HAP-1 (cell line): ENCODE results near the gene PITX2.

Source experiments
- DNase-seq, 2 experiments: peaks; one replicate each; pipeline ENCODE4 v3.0.0-alpha.2; 2016 to 2020; ENCODE audit warnings: low spot score in 2 of 2
- H3K27me3 ChIP-seq: fragments of 250-450 bp; sonication (Bioruptor Pico); 2 replicates; pipeline ENCODE4 v1.5.1; 2020; ENCODE audit warnings: low read depth, mild to moderate bottlenecking, moderate library complexity
- H3K36me3 ChIP-seq: fragments of 250-450 bp; sonication (Bioruptor Pico); replicated peaks from 2 replicates; pipeline ENCODE4 v1.5.1; 2020; ENCODE audit warnings: mild to moderate bottlenecking
- H3K4me1 ChIP-seq: fragments of 250-450 bp; sonication (Bioruptor Pico); 2 replicates; pipeline ENCODE4 v1.5.1; 2020; ENCODE audit warnings: mild to moderate bottlenecking
- H3K4me3 ChIP-seq: fragments of 250-450 bp; sonication (Bioruptor Pico); 2 replicates; pipeline ENCODE4 v1.5.1; 2020; ENCODE audit warnings: mild to moderate bottlenecking, moderate library complexity
- H3K9me3 ChIP-seq: fragments of 250-450 bp; sonication (Bioruptor Pico); 2 replicates; pipeline ENCODE4 v1.5.1; 2020; ENCODE audit warnings: mild to moderate bottlenecking, moderate library complexity
- in situ Hi-C: fragments of 300-500 bp; cut with MboI; formaldehyde crosslinking; loops from 3 replicates; pipeline ENCODE4 v1.14.3; 2020; ENCODE audit warnings: low sequenced_read_pairs, inconsistent platforms, mixed read lengths

Gene PITX2

DNA sequence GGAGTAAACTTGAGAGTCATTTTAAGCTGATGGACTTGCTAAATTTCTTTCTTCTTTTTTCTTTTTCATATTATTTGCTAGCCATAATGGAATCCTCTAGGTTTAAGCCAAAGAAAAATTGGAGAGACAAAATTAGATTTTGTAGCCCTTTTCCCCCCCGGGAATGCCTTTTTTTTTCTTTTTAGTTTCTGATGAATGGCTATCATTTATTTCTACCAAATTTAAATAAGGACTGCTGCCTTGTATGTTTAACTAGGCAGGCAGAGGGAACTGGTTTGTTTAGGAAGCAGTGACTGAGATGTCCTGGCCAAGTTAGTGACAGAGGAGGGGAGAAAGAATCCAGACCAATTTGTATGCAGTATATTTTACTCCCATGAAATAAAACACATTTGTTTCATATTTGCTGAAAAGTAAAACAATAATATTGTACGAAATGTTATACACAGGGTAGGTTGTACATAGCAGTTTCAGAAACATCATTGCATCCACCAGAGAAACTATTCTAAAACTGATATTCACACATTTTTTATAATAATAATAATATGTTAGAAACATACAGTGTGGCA lies 5.7 kb downstream of the PITX2 start:
- no peak for DNase-seq
- no peak overlapping the region for H3K4me3 ChIP-seq
- H3K9me3 ChIP-seq, result no peaks in the 10 kb centered on the region
- H3K36me3 ChIP-seq, result no peaks in the 10 kb centered on the region
- in situ Hi-C loops, result no loop called here
- no peaks in the 10 kb centered on the region for H3K27me3 ChIP-seq
- no peaks in the 10 kb centered on the region for H3K4me1 ChIP-seq

DNA sequence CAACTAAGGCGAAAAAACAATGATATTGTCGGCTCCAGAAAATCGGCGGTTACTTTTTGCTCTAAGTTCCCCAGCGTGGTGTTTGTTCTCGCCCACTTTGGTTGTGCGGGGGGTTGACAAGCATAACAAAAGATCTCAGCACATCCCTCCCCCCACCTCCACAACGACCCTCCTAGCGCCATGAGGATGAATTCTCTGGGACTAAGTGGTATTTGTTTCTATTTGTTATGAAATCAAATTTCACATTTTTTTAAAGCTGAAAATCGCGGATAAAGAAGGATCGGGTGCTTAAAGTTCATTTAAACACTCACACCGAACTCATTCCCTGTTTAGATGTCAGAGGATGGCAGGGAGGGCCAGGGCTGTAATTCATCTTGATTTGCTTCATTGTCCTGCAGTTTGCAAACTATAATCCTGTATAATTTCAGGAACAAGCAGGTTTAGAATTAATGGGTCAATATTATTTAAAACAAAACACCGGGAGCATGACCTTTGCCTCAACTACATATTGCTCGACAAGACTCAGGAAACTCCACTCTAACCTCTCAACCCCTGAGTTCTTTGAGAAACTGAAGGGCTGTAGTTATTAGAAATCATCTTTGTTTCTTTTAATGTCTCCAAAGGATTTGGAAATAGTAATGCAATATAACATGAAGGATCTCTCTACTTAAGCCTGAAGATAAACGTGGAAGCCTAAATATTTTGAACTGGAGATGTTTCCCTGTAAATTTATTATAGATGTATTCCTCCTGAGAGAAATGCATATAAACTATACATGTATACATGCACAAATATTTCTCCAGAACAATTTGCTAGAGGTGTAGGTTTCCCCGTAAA lies 6.4 kb downstream of the PITX2 start:
- no peak overlapping the region for H3K4me3 ChIP-seq
- DNase-seq, result no peak
- H3K27me3 ChIP-seq, result no peaks in the 10 kb centered on the region
- no peaks in the 10 kb centered on the region for H3K36me3 ChIP-seq
- in situ Hi-C loops, result no loop called here
- no peaks in the 10 kb centered on the region for H3K9me3 ChIP-seq
- H3K4me1 ChIP-seq, result no peaks in the 10 kb centered on the region

DNA sequence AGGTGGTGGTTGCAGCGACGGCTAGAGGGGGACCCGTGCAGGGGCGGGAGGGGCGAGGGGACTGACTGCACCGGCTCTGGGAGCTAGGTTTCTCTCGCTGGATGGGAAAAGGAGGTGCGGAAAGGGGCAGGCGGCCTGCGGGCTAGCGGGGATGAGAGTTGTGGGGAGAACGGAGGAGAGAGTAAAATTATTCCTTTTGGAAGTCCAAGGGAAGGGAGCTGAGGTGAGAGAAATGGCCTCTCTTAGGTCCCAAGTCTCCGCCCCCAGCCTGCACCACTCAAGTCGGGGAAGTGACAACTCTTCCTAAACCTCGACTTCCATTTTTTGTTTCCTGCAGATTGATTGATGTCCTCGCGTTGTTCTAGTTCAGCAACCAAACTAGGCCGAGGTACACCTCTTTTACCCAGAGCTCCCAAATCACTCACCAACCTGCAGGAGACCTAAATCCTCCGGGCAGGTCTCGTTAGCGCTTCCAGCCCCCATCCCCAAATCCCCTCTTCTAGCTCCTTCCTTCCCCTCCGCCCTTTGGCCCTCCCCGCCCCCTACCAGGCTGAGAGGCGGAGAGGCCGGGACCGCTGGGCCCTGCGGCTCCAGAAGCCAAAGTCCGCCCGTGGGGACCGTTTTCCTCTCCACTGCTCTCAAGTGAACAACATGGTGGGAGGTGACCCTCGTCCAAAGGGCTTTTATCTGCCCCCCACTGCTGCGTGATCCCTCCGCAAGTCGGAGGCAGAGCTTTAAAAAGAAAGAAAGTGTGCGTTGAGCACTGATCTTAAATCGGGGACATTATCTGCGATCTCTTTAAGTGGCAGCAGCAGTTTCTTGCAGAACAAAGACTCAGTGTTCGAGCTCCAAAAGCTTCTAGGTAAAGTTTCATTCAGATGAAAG lies 7.3 kb downstream of the PITX2 start:
- DNase-seq, result no peak
- in situ Hi-C loops, result no loop called here
- Histone ChIP-seq H3K4me1 (no peaks in the 10 kb centered on the region), H3K27me3 (no peaks in the 10 kb centered on the region), H3K4me3 (no peak overlapping the region), H3K9me3 (no peaks in the 10 kb centered on the region), H3K36me3 (no peaks in the 10 kb centered on the region)

DNA sequence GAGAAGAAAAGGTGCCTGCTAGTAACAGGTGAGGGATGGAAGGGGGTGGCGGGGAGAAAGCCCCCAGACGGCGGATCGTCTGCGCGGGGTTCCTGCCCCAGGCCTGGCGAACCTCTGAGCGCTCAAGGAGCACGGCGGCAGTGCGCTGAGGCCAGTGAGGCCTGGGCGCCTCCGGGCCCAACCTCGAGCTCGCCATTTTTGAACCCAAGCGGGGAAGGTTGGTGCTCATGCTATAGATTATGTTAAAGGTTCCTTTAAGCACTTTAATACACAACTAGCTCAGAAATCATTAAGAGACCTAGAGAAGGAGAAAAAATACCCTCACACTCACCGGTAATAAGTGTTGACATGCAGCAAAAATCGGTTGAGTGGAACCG lies 7.9 kb downstream of the PITX2 start:
- in situ Hi-C loops, result no loop called here
- Histone ChIP-seq H3K4me1 (no peaks in the 10 kb centered on the region), H3K4me3 (no peak overlapping the region), H3K9me3 (no peaks in the 10 kb centered on the region), H3K36me3 (no peaks in the 10 kb centered on the region), H3K27me3 (no peaks in the 10 kb centered on the region)
- DNase-seq, result no peak

DNA sequence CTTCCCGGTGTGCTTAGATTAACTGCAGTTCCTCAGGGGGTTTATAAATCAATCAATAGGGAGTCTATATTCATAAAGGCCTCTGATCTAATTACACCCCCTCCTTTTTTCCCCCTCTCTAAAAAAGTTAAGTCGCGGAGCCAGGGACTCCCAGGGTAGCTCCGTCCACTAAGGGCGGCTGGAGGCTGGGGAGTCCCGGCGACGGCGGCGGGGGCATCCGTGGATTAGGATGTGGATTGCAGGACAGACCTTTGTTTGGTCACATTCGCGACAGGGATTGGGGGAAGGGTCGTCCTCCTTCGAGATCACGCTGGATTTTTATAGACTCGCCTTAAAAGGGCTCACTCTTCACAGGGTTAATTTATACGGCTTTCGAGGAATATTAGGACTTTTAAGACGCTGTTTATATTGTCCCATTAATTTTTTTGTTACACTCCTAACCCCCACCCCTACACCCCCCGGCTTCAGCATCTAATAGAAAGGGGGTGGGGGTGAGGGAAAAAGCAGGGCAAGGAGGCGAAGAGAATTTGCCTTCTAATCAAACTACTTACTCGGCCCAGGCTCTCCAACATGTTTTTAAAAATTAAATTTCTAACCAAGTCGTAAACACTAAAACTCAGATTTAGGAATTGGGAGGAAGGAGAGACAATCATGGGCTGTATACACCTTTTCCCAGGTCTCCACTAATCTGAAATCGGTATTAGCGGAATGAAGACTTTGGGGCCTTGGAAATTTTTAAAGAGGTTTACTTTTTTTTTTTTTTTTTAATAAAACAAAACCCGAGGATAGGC lies 8.5 kb downstream of the PITX2 start:
- Histone ChIP-seq H3K4me1 (no peaks in the 10 kb centered on the region), H3K36me3 (no peaks in the 10 kb centered on the region), H3K4me3 (no peak overlapping the region), H3K27me3 (no peaks in the 10 kb centered on the region), H3K9me3 (no peaks in the 10 kb centered on the region)
- in situ Hi-C loops, result no loop called here
- DNase-seq, result no peak

DNA sequence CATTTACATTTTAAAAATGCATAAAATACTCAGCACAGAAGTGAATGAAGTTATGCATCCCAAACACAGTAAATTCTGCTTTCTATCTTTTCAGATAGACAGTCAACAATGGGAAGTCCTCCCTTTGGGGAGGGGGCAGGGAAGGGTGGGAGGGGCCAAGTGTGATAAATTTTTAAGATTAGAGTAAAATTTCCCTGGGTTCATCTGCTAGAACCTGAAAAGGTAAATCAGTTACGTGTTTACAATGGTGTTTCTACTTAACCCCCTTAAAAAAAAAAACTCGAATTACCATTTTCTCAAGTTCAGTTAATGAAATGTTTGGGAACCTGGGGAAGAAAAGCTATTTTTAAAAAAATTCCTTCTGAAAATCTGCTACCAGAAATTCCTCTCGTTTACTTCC lies 9.1 kb downstream of the PITX2 start:
- no peak overlapping the region for H3K4me3 ChIP-seq
- no peak for DNase-seq
- no peaks in the 10 kb centered on the region for H3K36me3 ChIP-seq
- no peaks in the 10 kb centered on the region for H3K4me1 ChIP-seq
- in situ Hi-C loops, result no loop called here
- H3K27me3 ChIP-seq, result no peaks in the 10 kb centered on the region
- H3K9me3 ChIP-seq, result no peaks in the 10 kb centered on the region

DNA sequence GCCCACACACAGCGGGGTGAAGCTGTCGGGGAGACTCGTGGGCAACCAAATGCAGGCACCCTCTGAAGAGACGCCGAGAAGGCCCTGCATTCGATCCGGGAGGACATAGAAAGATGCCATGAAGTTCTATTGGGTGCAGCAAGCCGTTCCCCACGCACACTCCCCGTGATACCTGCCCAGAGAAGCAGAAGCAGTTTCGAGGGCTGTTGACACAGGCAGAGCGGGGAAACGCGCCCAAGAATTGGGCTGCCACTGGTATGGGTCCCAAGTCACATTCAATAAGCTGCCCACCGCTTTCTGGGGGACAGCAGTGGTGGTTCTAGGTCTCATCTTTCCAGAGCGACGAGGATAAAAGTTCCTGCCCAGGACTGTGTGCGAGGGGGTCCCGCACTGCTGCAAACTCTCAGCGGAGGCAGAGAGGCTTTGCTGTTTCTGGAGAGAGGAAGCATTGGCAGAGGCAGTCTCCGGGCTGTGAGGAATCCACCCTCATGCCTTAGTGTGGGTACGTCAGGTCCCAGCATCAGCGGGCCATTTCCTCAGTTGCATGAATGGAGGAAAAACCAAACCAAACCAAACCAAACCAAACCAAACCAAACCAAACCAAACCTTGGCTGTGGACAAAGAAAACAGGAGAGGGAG lies 10.1 kb downstream of the PITX2 start:
- in situ Hi-C loops, result no loop called here
- no peaks in the 10 kb centered on the region for H3K4me1 ChIP-seq
- no peaks in the 10 kb centered on the region for H3K9me3 ChIP-seq
- no peaks in the 10 kb centered on the region for H3K36me3 ChIP-seq
- no peaks in the 10 kb centered on the region for H3K27me3 ChIP-seq
- H3K4me3 ChIP-seq, result no peak overlapping the region
- no peak for DNase-seq

DNA sequence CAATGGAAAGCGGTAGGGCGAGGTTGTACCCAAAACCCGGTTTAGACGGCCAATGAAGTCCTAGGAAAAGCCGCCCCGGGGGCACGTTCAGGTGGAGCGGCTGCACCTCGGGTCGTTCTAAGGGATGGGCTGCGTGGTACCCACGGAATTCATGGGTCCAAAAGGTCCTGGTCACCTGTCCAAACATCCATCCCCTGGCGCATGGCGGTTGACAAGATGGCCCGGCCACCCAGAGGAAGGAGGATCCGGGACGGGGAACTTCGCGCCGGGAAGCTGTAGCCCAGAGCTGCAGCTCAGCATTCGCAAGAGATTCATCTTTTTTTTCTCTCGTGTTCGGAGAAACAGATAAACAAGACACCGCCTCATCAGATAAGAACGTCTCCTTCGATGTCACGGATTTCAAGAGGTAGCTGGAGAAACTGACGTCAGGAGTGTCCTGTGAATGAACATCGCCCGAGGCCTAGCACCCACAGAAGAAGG lies 10.9 kb downstream of the PITX2 start:
- no peak overlapping the region for H3K4me3 ChIP-seq
- no peaks in the 10 kb centered on the region for H3K9me3 ChIP-seq
- H3K36me3 ChIP-seq, result no peaks in the 10 kb centered on the region
- in situ Hi-C loops, result no loop called here
- DNase-seq, result no peak
- no peaks in the 10 kb centered on the region for H3K4me1 ChIP-seq
- H3K27me3 ChIP-seq, result no peaks in the 10 kb centered on the region

DNA sequence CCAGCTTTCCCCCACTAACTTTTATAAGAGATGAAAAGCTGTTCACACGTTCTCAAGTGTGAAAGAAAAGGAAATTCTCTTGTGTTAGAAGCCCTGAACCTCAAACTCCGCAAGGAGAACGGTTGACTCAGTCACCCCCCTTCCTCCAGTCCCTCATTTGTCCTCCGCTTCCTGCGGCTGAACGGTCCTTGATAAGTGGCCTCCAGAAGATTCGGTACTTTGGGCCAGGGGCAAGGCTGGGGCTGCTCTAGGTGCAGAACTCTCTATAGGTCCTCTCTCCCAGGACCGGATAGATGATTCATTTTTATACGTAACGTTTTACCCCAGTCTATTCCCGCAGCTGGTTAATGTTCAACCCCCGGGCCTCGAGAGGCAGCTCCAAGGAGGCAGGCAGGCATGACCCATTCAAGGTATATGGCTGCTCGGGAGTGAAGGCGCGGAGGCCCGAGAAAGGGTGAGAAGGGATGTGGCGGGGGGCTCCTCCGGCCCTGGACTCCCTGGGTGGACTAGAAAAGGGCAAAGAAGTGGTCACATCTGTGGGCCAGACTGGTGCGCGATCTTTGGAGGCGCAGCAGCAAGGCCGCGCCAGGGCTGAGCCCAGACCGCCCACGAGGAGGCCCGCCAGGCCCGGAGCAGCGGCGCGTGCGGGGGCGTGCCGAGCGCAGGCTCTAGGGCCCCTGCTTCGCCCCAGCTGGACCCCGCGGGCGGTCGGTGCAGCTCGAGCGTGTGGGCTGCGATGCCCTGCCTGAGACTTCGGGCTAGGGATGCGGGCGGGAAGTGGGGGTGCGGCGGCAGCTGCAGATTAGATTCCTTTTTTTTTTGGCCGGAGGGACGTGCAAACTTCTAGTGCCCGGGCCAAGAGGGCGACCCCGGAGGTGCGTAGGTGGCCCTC lies 11.7 kb downstream of the PITX2 start:
- no peaks in the 10 kb centered on the region for H3K36me3 ChIP-seq
- H3K9me3 ChIP-seq, result no peaks in the 10 kb centered on the region
- H3K4me3 ChIP-seq, result no peak overlapping the region
- H3K27me3 ChIP-seq, result no peaks in the 10 kb centered on the region
- no peaks in the 10 kb centered on the region for H3K4me1 ChIP-seq
- in situ Hi-C loops, result no loop called here
- no peak for DNase-seq

DNA sequence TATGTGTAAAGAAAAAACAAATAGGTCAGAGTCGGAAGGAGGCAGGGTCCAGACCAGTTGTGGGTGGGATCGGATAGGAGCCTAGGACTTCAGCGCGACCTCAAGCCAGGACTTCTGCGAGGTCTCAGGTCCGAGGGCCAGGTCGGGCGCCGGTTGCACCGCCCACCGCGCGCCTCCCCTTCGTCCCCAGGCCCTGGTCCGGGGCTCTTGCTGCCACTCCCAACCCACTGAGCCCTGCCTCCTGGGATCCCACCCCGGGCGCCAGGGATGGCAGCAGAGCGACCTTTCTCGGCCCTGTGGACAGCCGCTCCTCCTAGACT lies 12.3 kb downstream of the PITX2 start:
- no peak for DNase-seq
- H3K36me3 ChIP-seq, result no peaks in the 10 kb centered on the region
- H3K27me3 ChIP-seq, result no peaks in the 10 kb centered on the region
- no peaks in the 10 kb centered on the region for H3K9me3 ChIP-seq
- H3K4me3 ChIP-seq, result no peak overlapping the region
- in situ Hi-C loops, result no loop called here
- H3K4me1 ChIP-seq, result no peaks in the 10 kb centered on the region

DNA sequence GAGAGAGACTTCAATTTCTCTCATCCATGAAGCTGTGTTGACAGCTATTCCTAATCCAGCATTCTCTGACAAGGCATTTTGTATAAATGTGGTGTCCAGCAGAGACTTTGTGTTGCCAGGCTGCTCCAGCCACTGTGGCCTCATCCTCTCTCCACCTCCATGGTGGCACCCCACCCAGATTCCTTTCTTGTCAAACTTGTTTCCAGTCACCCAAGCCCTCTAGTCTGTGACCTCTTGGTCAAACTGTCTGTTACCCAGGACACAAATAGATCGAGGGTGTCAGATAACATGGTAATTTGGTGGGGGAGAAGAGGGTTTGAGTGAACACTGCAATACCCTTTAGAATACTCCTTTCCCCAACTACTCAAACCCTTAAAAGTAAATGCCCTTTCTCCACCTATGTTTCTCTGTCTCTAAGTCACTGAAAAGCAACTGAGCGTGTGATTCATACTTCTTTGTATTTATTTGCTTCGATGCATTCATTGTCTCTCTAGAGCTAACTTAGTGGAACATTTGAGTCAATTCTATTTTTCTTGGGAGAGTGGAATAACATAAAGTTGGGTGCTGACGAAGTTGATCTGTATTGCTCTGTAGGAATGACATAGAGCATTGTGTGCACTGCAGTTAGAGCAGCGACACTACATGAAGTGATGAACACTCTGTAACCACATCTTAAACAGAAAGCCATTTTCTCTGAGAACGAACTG lies 13.7 kb downstream of the PITX2 start:
- H3K4me1 ChIP-seq, result no peaks in the 10 kb centered on the region
- in situ Hi-C loops, result no loop called here
- H3K27me3 ChIP-seq, result no peaks in the 10 kb centered on the region
- H3K9me3 ChIP-seq, result no peaks in the 10 kb centered on the region
- no peak for DNase-seq
- H3K4me3 ChIP-seq, result no peak overlapping the region
- H3K36me3 ChIP-seq, result no peaks in the 10 kb centered on the region

DNA sequence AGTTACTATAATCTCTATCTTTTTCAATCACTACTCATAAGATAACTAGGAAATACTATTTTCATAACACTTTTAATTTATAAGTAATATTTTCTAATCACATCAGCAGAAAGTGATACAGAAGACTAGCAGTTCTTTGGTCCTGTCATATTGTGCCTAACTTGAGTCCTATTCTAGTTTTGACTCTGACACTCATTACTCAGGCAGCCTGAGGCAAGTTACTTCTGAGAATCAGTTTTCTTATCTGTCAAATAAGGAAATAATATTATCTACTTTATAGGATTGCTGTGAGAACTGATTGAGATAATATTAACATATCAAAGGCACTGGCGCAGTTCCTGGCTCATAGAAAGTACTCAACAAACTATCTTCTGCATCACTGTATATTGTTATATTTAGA lies 17.8 kb downstream of the PITX2 start:
- Histone ChIP-seq H3K36me3 (no peaks in the 10 kb centered on the region), H3K9me3 (no peaks in the 10 kb centered on the region), H3K4me3 (no peak overlapping the region), H3K4me1 (no peaks in the 10 kb centered on the region), H3K27me3 (no peaks in the 10 kb centered on the region)
- DNase-seq, result no peak
- in situ Hi-C loops, result no loop called here
